Renal pelvis (tissue), 4 donors: ENCODE results near the gene UCK1. TPM values are rescaled to one million over a fixed set of nuclear protein-coding genes. Genes with fewer than 3 reads are reported as not detected.
"Not testable (repeated sequence)": the region's sequence is repeated elsewhere in the genome, so short reads cannot be mapped to it uniquely, and the experiment has no call there.

Experiments
- DNase-seq: peaks from one replicate; pipeline ENCODE4 v3.0.0-alpha.2; 2013
- polyA plus RNA-seq, 3 donors: library from polyadenylated mRNA; unstranded; fragments of 120-200 nt; gene quantifications; one replicate each; pipeline ENCODE4 v1.2.1, GENCODE V29; 2013; ENCODE audit not compliant: insufficient read length in 3 of 3

Gene UCK1
- polyA plus RNA-seq, 3 donors: 43.6 to 44.2 (median 43.8) TPM

DNA sequence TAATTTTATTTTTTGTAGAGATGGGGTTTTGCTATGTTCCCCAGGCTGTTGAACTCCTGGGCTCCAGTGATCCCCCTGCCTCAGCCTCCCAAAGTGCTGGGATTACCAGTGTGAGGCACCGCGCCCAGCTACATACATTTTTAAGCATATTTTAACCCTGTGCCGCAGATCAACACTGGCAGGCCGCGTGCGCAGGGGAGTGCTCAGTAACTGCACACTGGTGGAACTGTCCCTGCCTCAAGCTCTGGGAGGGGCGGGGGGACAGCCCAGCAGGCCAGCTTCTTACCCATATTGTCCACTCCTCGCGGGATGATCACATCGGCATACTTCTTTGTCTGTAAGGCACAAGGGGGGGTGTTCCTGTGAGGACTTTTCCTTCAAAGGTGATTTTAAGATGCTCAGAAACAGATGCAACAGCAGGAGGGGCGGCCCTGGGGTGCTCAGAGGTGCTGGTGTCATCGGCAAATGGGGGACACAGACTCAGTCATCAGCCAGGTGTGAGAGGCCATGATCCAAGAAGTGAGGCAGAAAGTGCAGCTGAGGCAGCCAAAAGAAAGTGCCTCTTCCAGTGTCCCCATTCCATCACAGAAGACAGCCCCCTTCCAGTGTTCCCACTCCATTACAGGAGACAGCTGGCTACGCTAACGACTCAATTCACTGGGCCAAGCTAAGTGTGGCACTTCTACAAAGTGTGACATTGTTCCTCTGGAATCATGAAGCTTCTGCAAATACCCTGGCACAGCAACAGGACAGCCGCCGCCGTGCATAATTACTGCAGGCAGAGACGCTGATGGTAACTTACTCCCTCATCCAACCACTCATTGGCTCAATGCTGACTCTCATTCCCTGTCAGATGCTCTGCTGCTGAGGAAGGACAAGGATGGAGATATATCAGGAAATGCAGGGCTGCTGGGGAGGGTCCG lies 5.2 kb downstream of the UCK1 start:
- DNase-seq: no peak

GRCh38 chr9:131524665-131525315 lies 6.3 kb downstream of the UCK1 start:
- no peak for DNase-seq

GRCh38 chr9:131523451-131524435 lies 7.3 kb downstream of the UCK1 start:
- DNase-seq: no peak

GRCh38 chr9:131523086-131523388 lies 8.0 kb downstream of the UCK1 start:
- no peak for DNase-seq

DNA sequence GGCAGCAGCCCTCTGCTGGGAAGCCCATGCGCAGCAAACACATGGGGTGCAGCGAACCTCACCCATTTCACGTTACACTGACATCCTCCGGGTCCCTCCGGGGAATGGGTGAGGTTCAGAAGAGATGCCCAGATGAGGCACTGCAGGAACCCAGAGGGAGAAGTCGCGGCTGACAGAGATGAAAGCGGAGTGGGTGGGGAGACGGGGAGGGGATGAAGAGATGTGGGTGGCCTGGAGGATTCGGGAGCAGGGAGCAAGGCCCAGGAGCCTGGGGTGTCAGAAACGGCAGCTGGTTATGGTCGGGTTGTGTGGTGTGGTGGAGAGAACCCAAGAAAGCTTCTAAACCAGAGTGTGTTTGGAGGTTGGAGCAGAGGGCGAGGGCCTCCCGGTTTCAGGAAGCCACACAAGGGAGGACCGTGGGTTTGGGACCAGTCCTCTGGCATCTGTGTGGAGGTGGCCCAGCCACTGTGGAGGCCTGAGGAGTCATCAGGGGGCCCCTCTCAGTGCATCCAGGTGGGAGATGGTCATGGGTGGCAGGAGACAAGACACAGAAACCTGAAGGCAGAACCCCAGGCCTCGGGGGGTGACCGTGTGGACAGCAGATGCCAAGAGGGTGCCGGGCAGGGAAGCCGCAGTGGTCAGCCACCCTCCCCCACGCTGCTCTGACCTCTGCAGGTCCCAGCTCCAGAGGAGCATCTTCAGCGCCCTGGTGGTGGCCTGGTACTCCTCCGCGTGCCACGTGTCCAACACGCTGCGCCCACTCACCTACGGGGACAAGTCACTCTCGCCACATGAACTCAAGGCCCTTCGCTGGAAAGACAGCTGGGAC lies 8.6 kb downstream of the UCK1 start:
- DNase-seq: no peak

DNA sequence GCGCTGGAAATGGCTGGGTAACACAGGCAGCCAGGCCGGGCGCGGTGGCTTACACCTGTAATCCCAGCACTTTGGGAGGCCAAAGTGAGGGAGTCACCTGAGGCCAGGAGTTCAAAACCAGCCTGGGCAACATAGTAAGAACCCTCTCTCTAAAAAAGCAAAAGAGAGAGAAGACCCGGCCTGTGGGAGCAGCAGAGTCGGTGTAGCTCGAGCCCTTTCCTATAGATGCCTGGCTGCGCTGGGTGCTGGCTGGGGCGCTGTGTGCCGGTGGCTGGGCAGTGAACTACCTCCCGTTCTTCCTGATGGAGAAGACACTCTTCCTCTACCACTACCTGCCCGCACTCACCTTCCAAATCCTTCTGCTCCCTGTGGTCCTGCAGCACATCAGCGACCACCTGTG lies 9.2 kb downstream of the UCK1 start:
- DNase-seq: no peak

GRCh38 chr9:131521203-131521602 lies 9.9 kb downstream of the UCK1 start:
- DNase-seq: no peak

DNA sequence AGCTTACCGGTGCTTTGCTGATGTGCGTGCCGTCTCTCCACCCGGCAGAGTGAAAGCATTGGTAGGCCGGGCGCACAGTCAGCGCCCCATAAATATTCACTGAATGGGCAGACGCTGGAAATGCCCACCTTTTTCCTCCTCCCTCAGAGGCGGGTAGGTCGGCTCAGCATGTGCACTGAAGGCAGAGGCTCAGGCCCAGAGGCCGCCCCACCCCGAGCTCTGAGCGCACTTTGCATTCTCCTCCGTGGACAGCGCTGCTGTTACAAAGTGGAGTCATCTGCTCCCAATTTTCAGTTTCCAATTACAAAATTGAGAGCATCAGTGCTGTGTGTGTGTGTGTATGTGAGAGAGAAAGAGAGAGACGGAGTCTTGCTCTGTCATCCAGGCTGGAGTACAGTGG lies 10.6 kb downstream of the UCK1 start:
- DNase-seq: no peak

- DNase-seq: no peak
Observed at GRCh38 chr9:131518553-131518952, 12.5 kb downstream of the UCK1 start.

DNA sequence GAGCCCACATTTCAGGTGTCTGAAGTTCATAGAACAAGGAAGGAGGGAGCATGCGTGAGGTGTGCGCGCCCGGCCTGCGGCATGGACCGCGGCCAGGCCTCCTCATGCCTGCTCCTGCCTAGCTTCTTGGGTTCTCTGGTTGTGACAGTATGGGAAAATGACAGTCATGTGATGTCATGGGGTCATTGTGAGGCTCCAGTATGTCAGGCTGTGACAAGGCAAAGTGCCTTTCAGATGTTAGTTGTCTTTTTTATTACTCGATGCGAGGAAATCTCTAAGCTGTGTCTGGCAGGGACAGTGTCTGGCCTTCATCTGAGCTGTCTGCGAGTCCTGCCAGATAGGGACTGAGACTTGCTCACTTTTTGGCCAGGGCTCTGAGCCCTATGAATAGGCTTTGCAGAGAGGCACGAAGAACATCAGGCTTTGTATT lies 13.3 kb downstream of the UCK1 start:
- no peak for DNase-seq

- DNase-seq: no peak
Observed at GRCh38 chr9:131516930-131517329, 14.1 kb downstream of the UCK1 start.

GRCh38 chr9:131516100-131516499 lies 15.0 kb downstream of the UCK1 start:
- no peak for DNase-seq

GRCh38 chr9:131515559-131516031 lies 15.5 kb downstream of the UCK1 start:
- not testable (repeated sequence) for DNase-seq

- DNase-seq: no peak
Observed at GRCh38 chr9:131513177-131513576, 17.9 kb downstream of the UCK1 start.

DNA sequence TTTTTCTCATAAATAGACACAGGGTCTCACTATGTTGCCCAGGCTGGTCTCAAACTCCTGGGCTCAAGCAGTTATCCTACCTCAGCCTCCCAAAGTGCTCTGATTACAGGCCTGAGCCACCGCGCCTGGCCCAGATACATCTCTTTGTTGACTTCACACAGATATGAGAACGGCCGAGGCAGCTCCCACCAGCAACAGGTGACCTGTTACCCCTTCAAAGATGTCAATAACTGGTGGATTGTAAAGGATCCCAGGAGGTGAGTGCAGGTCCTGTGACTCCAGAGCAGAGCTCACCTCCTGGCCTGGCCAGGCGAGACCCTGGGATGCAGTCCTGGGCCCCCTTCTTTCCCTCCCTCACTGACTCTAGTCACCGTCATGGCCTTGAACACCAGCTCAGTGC lies 19.2 kb downstream of the UCK1 start:
- DNase-seq: no peak

DNA sequence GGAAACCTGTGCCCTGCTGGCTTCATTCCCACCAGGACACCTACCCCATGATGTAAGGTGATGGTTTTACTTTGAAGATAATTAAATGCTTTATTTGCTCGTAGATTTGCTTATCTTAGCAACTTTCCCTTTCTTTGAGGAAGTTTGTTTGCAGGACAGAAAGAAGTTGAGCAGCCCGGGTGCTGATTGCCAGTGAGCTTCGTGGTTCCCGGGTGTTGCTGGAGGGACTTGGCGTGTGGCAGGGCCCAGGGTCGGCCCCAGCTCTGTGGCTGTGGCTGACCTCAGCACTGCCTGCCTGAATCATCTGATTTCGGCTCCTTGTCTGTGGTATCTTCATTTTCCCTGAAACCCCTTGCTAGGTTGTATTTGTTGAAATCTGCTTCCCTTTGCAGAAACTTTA lies 19.6 kb downstream of the UCK1 start:
- no peak for DNase-seq

- DNase-seq: no peak
Observed at GRCh38 chr9:131505012-131505411, 26.1 kb downstream of the UCK1 start.

DNA sequence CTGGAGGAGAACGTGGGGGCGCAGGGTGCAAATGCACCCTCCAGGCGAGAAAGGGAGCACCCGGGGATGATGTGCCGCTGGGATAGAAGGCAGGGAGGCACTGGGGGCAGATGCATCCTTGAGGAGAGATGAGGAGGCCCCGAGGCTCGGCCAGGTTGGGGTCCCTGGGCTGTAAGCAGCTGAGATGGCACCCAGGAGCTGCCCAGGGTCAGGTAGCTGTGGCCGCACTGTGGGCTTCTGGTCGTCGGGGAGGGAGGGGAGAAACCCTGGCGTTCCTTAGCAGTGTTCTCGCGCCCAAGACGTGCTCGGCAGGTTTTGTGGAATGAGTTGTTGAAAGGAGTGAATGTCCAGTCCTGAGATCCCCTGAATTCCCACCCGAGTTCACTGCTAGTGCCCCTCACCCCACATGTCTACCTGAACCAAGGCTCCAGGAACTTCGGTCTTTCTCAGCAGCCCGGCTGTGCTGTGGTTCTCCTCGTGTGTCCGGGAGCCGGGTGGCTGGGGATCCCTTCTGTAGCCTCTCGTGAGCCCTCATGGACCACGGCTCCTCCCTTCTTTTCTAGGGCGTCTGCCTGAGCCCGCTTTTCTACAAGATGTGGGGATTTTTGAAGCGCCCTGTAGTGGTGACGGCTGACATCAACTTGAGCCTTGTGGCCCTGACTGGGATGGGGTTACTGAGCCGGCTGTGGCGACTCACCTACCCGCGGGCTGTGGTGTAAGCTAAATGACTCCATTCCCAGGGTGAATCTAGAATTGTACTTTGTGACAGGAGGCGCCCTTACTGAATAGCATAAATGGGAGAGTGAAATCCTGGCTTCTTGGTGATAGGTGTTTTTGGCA lies 27.2 kb downstream of the UCK1 start:
- no peak for DNase-seq

- DNase-seq: peak; percentile 83
Observed at GRCh38 chr9:131502781-131503625, 28.1 kb downstream of the UCK1 start, which contains the start of gene POMT1. TSS of gene POMT1 (plus strand) at chr9:131502918. CDS start at chr9:131504219, 1,301 bp downstream.
